ENCODE data around the gene SLC17A2.

Gene SLC17A2

DNA sequence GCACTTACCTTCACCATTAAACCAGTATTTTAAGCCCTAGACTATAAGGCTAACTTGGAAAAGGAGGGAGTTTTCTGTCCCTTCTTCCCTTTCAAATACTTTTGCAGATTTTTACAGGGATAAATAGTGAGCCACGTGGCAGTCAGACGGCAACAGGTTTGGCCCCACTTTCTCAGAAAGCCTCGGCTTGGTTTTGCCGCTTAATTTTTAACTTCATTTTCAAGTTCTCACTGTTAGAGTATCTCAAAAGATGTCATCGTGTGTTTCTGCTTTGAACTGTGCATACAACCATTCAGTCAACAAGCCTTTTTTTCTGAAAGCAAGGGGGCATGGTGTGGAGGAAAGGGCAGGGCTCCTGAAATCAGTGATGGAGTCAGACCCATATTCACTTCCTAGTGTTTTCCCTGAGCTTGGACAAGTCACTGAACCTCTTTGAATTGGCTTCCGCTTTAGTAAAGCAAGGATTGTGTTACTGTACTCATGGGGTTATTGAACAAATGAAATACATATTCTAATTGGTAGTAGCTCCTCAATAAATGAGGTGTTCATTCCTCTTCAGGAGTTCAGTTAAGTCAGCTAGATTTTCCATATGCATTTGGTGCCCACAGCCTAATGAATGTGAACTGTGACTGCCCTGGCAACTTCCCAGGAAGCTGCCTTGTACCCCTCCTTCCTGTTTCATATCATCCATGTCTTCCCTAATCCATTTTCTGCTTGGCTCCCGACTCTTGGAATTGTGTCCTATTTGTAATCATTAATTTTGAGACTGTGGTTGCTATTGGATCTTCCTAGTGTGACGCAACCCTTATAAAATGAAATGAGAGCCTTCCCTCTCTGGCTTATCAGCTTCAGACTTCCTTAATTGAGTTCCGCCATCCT lies at the start of gene SLC17A2:
TSS of gene SLC17A2 (minus strand) at position 160 of the 879 bp plus-strand sequence. CDS start 4,895 bp downstream, outside the sequence.
- DNase-seq (ENCODE audit: low read depth): no peak

GRCh38 chr6:25975923-25976560 lies 45.6 kb upstream of the SLC17A2 start:
- no peak for DNase-seq (ENCODE audit: low read depth)

- no peak for DNase-seq (ENCODE audit: low read depth)
These were observed 43.5 kb upstream of the SLC17A2 start for GRCh38 chr6:25973923-25974555.

DNA sequence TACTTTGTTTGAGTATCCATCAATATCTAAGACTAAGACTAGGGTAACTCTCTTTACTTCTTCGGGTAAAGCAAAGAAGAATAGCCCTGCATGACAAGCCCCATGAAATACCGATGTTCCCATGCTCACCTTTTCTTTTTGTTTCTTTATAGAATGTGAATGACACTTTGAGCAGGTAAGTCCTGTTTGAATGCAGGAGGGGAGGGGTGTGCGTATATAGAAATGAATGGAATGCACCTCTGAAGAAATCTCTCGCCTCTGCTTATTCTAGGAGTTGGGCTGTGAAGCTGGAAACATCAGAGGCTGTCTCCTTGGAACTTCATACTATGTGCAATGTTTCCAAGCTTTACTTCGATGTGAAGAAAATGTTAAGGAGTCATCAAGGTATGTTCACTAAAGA lies 42.4 kb upstream of the SLC17A2 start:
- DNase-seq (ENCODE audit: low read depth): no peak

DNA sequence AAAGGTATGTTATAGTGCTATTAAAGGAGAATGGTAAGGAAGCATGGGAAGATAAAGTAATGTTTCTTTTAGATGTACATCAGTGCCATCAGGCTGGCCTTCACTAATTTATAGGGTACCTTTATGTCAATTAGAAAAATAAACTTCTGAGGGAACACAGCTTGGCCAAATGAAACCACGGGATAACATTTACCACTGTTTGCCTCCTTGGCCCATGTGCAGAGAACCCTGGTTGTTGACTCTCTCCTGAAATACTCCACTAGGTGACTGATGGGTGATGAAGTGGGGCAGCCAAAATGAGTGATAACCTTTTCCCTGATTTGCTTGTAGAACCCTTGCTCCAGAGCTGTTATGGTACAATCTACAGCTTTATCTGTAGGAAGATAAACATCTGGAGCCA lies 41.6 kb upstream of the SLC17A2 start:
- DNase-seq (ENCODE audit: low read depth): no peak

GRCh38 chr6:25971187-25971821 lies 40.8 kb upstream of the SLC17A2 start:
- no peak for DNase-seq (ENCODE audit: low read depth)

DNA sequence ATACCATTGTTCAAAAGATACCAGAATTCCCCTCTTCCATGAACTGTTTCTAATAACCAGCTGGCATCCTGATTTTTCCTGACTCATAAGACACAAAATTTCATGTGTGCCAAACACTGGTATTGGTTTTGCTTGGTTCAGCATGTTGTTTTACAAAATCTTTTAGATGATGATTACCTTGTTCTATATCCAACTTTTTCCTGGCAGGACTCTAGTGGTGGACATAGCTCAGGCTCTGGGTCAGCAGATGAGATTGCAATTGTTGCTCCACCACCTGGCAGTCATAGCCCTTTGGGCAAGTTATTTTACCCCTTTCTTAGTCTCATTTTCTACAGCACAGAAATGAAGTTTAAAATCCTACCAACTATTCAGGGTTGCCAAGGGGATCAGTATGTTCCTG lies 38.3 kb upstream of the SLC17A2 start:
- DNase-seq (ENCODE audit: low read depth): no peak

GRCh38 chr6:25966711-25967110 lies 36.2 kb upstream of the SLC17A2 start:
- DNase-seq (ENCODE audit: low read depth): no peak

GRCh38 chr6:25965058-25965457 lies 34.6 kb upstream of the SLC17A2 start:
- DNase-seq (ENCODE audit: low read depth): no peak

- DNase-seq (ENCODE audit: low read depth): no peak
These were observed 33.1 kb upstream of the SLC17A2 start for GRCh38 chr6:25963426-25964123.

DNA sequence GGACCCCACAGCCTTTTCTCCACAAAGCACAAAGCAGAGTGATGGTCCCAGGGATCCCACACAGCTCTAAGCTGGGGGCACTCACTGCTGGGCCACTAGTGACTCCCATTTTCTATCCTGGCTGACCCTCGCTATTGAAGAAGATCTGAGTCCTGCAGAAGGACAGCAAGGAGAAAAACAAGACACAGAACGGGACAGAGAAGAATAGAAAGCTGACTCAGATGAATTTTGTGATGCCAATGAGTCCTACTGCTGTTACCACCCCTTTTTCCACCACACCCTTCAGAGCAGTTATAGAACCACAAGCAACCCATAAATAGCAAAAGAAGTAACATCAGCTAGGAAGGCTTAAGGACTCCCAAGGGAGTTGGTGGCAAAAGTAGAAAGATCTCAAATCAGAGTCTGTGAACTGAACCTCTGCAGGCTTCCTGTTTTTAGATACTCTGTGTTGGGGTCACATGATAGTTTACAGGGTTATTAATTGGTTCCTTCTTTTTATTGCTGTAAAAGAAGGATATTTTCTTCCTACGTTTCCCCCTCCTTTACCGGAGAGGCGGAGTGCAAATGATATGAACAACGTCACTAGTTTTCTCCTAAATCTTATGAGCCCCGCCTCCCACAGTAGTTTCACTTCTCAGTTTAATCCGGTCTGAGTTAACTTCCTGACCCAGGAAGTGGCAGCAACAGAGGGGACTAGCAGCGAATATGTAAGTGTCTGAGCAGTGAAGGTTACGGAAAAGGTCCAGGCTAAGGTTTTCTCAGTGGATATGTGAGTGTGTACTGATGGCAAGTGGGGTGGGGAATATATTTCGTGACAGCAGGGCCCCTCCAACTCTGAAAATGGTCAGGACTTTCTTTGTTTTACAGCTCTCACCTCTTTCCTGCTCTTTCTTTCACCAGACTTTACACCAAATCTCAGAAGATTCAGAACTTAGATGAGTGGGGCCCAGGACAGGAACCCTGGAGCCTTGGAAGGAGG lies 31.9 kb upstream of the SLC17A2 start, which contains the start of gene TRIM38:
TSS of gene TRIM38 (plus strand) at position 654 of the 979 bp plus-strand sequence. CDS start 3,721 bp downstream, outside the sequence.
- peak; percentile 52 for DNase-seq (ENCODE audit: low read depth)

GRCh38 chr6:25961619-25962148 lies 31.2 kb upstream of the SLC17A2 start:
- no peak for DNase-seq (ENCODE audit: low read depth)

- DNase-seq (ENCODE audit: low read depth): no peak
These were observed 30.2 kb upstream of the SLC17A2 start for GRCh38 chr6:25960734-25961133.

DNA sequence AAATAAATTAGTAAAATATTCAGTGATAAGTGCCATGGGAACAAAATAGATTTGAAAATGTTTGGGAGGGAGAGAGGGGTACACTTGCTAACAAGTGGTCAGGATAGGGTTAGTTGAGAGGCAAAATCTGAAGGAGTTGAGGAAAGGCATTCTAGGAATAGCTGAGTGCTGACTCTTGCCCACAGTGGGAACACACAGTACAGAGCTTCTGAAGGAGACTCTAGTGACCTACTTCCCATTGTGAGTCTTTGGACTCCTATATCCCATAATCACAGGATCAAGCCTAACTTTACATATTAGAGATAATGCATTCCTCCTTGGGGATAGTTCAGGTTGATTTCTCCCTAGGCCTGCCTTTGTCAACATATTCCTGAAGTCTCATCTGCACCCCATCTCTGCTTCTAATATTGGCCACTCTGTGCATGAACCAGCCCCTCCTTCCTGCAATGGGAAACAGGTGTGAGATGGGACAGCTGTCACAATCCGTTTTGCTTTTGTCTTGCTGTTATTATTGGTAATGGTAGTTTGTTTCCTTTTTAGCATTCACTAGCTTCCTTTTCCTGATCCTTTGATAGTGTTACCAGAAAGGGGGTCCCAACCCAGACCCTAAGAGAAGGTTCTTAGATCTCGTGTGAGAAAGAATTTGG lies 29.5 kb upstream of the SLC17A2 start:
- no peak for DNase-seq (ENCODE audit: low read depth)

GRCh38 chr6:25958700-25959162 lies 28.2 kb upstream of the SLC17A2 start:
- DNase-seq (ENCODE audit: low read depth): no peak

- no peak for DNase-seq (ENCODE audit: low read depth)
These were observed 25.7 kb upstream of the SLC17A2 start for GRCh38 chr6:25956226-25956625.

DNA sequence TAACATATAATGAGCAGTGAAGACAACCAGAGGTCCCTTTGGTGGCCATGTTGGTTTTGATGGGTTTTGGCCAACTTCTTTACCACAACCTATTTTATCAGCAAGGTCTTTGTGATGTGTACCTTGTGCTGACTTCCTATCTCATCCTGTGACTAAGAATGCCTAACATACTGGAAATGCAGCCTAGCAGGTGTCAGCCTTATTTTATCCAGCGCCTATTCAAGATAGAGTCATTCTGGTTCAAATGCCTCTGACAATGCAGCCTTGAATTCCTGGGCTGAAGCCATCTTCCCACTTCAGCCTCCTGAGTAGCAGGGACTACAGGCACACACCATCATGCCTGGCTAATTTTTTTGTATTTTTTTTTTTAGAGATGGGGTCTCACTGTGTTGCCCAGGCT lies 24.3 kb upstream of the SLC17A2 start:
- no peak for DNase-seq (ENCODE audit: low read depth)

GRCh38 chr6:25953733-25954132 lies 23.2 kb upstream of the SLC17A2 start:
- DNase-seq (ENCODE audit: low read depth): no peak

DNA sequence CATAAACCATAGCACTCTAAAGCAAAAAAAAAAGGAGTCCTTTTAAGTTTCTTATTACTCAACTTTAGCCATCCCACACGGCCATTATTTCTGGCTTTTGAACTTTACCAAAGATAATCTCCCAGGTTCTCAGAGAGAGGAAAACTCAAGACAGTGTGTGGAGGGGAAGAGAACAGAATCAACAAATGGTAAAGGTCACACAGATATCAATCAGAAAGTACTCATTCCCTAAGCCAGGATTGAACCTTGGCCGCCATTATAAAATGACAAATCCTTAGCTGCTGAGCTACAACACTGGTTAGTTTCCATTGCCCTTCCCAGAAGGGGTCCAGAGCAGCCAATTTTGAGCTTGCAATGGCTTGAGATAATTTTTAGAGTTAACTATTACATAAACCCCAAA lies 22.0 kb upstream of the SLC17A2 start:
- no peak for DNase-seq (ENCODE audit: low read depth)
